Caco-2 (cell line): Measurements from ENCODE around the gene DUOX2. TPM values are rescaled to one million over a fixed set of nuclear protein-coding genes. Genes with fewer than 3 reads are reported as not detected.
"Not testable (repeated sequence)": the region's sequence is repeated elsewhere in the genome, so short reads cannot be mapped to it uniquely, and the experiment has no call there.

ENCODE experiments used
- BruUV-seq: library from RNA; stranded (reverse); fragments of 400-500 nt; replicated peaks from 2 replicates; lab custom pipeline; 2021; lab: Mats Ljungman, UMichigan
- CTCF ChIA-PET: fragments of 300-600 bp; sonication (Branson Sonifier 250); formaldehyde crosslinking; loops from one replicate; lab custom pipeline; 2022; ENCODE audit warnings: antibody characterized with exemption; lab: Charles Lee
- POLR2A ChIA-PET: fragments of 300-600 bp; sonication (Branson Sonifier 250); formaldehyde crosslinking; loops from one replicate; lab custom pipeline; 2022; ENCODE audit warnings: antibody characterized with exemption; lab: Charles Lee
- DNase-seq, 2 experiments: peaks; one replicate each; pipeline versions ENCODE4 v3.0.0 to v3.0.0-alpha.2; 2020 to 2022
- H3K27me3 ChIP-seq: replicated peaks from 2 replicates; pipeline ENCODE4 v1.6.0; 2011; ENCODE audit warnings: low read length; ENCODE audit not compliant: control insufficient read depth, insufficient read depth
- H3K36me3 ChIP-seq: 2 replicates; pipeline ENCODE4 v1.5.1; 2011; ENCODE audit warnings: low read length; ENCODE audit not compliant: control insufficient read depth, insufficient read depth
- H3K4me1 ChIP-seq: fragments of 250-450 bp; sonication (Bioruptor Pico); 2 replicates; pipeline ENCODE4 v1.5.1; 2020; ENCODE audit warnings: mild to moderate bottlenecking
- H3K4me3 ChIP-seq: 2 replicates; pipeline ENCODE4 v1.5.1; 2011; ENCODE audit warnings: low read depth, mild to moderate bottlenecking, control low read depth, low read length
- H3K9me3 ChIP-seq: fragments of 250-450 bp; sonication (Bioruptor Pico); 2 replicates; pipeline ENCODE4 v1.5.1; 2020; ENCODE audit warnings: mild to moderate bottlenecking, moderate library complexity
- H3K27ac Mint-ChIP-seq: one replicate; pipeline ENCODE4 v1.8.0; 2022; ENCODE audit warnings: mixed read lengths; ENCODE audit not compliant: unreplicated experiment
- H3K27me3 Mint-ChIP-seq: one replicate; pipeline ENCODE4 v1.8.0; 2022; ENCODE audit warnings: mixed read lengths; ENCODE audit not compliant: insufficient read depth, unreplicated experiment
- H3K36me3 Mint-ChIP-seq: one replicate; pipeline ENCODE4 v1.8.0; 2022; ENCODE audit warnings: mild to moderate bottlenecking, mixed read lengths; ENCODE audit not compliant: insufficient read depth, unreplicated experiment
- H3K4me1 Mint-ChIP-seq: one replicate; pipeline ENCODE4 v1.8.0; 2022; ENCODE audit warnings: low read depth, mixed read lengths; ENCODE audit not compliant: unreplicated experiment
- H3K4me3 Mint-ChIP-seq: one replicate; pipeline ENCODE4 v1.8.0; 2022; ENCODE audit warnings: mild to moderate bottlenecking, moderate library complexity, mixed read lengths; ENCODE audit not compliant: unreplicated experiment
- H3K9me3 Mint-ChIP-seq: one replicate; pipeline ENCODE4 v1.8.0; 2022; ENCODE audit warnings: mixed read lengths; ENCODE audit not compliant: unreplicated experiment
- CTCF ChIP-seq, 2 experiments: fragments of 200-600 bp in 1 of 2; IDR thresholded peaks; 1 replicate in 1 of 2; 2 replicates in 1 of 2; pipeline versions ENCODE4 v1.5.1 to v1.8.0; 2011 to 2022; ENCODE audit warnings: antibody characterized with exemption in 1 of 2, control low read depth in 1 of 2, inconsistent platforms in 1 of 2, low read depth in 1 of 2, low read length in 1 of 2, mild to moderate bottlenecking in 1 of 2, moderate library complexity in 1 of 2; ENCODE audit not compliant: insufficient read depth in 1 of 2, severe bottlenecking in 1 of 2, unreplicated experiment in 1 of 2
- intact Hi-C: fragments of 100-400 bp; cut with micrococcal nuclease; formaldehyde crosslinking; loops from one replicate; pipeline ENCODE4 v1.10.0; 2022; ENCODE audit not compliant: unreplicated experiment
- total RNA-seq: library from RNA; stranded (reverse); gene quantifications from 2 replicates; pipeline ENCODE4 v1.2.3, GENCODE V29; 2022

DUOX2 gene
- total RNA-seq, 1 experiment from 2014 or later = 6.9 TPM

- CTCF ChIA-PET = interaction anchor here (0.6 to 1.5 kb wide), 4 partner anchors 19 to 115 kb away, joined by 3 to 7 read pairs (median 3); no protein-coding TSS in a partner anchor
- Mint-ChIP-seq H3K36me3 (no peaks in the 10 kb centered on the region), H3K9me3 (no peaks in the 10 kb centered on the region), H3K27me3 (no peaks in the 10 kb centered on the region), H3K27ac (peak overlapping the region; percentile 74), H3K4me1 (peaks cover 13% of the 10 kb centered on the region), H3K4me3 (no peak overlapping the region)
- H3K4me3 ChIP-seq = no peak overlapping the region
- H3K36me3 ChIP-seq = no peaks in the 10 kb centered on the region
- POLR2A ChIA-PET = interaction anchor here (0.6 kb wide), 1 partner anchor 60 kb away, joined by 9 read pairs; the partner anchor contains the start of gene SORD
- no peak for DNase-seq
- peaks cover 18% of the 10 kb centered on the region for H3K4me1 ChIP-seq
- no TSS peak for BruUV-seq
- H3K27me3 ChIP-seq = no peaks in the 10 kb centered on the region
- no peaks in the 10 kb centered on the region for H3K9me3 ChIP-seq
- TF ChIP-seq CTCF (IDR thresholded peaks at IDR 0.05; ENCODE audit: insufficient read depth in 1 of 2, low read depth in 1 of 2, low read length in 1 of 2, severe bottlenecking in 1 of 2, unreplicated experiment in 1 of 2) = no peak
- intact Hi-C loops = no loop called here
These were observed 30.7 kb downstream of the DUOX2 start for GRCh38 chr15:45083223-45083622.

GRCh38 chr15:45082412-45082811, 31.6 kb downstream of the DUOX2 start:
- H3K9me3 Mint-ChIP-seq, BruUV-seq: not testable (repeated sequence)

DNA sequence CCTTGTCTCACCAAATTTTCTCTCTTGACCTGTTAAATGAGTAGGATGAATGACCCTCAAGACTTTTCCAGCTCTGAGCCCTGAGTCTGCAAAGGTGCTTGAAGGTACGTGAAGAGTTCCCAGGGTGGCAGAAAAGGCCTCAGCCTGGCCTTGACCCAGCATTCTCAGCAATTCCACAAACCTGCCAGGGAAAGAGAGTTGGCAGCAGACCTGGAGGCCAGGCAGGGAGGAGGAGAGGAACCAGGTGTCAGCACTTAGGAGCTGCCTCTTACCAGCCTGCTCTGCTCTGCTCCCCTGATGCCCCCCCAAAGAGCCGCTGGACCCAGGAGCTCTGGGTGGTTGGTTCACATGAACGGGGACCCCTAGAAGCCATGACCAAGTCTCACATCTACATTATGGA, 33.4 kb downstream of the DUOX2 start:
- CTCF ChIA-PET = interaction anchor here (1.2 kb wide), 1 partner anchor 37 kb away, joined by 3 read pairs; no protein-coding TSS in a partner anchor
- H3K27me3 Mint-ChIP-seq, H3K4me3 Mint-ChIP-seq, POLR2A ChIA-PET, intact Hi-C loops, H3K9me3 ChIP-seq, H3K27me3 ChIP-seq, H3K9me3 Mint-ChIP-seq, BruUV-seq, H3K27ac Mint-ChIP-seq, H3K4me3 ChIP-seq, DNase-seq, H3K36me3 Mint-ChIP-seq, H3K36me3 ChIP-seq: not testable (repeated sequence)
- H3K4me1 ChIP-seq = peaks cover 13% of the 10 kb centered on the region
- peaks cover 16% of the 10 kb centered on the region for H3K4me1 Mint-ChIP-seq

More at GRCh38 chr15:45082412-45082811, 31.6 kb downstream of the DUOX2 start:
- Mint-ChIP-seq H3K4me1 (peaks cover 16% of the 10 kb centered on the region), H3K27ac (peak overlapping the region; percentile 74)
- peaks cover 13% of the 10 kb centered on the region for H3K4me1 ChIP-seq
- H3K27me3 ChIP-seq, H3K4me3 ChIP-seq, H3K36me3 Mint-ChIP-seq, H3K4me3 Mint-ChIP-seq, H3K9me3 ChIP-seq, DNase-seq, H3K36me3 ChIP-seq, H3K27me3 Mint-ChIP-seq, intact Hi-C loops, POLR2A ChIA-PET: not testable (repeated sequence)
- CTCF ChIA-PET = interaction anchor here (0.6 to 1.5 kb wide), 2 partner anchors 18 to 35 kb away, joined by 3 to 7 read pairs; no protein-coding TSS in a partner anchor

GRCh38 chr15:45079628-45080246, 34.2 kb downstream of the DUOX2 start:
- H3K27me3 ChIP-seq, H3K4me3 Mint-ChIP-seq, H3K27ac Mint-ChIP-seq, BruUV-seq, H3K9me3 ChIP-seq, H3K27me3 Mint-ChIP-seq, POLR2A ChIA-PET, H3K36me3 Mint-ChIP-seq, H3K4me3 ChIP-seq, H3K36me3 ChIP-seq, intact Hi-C loops, H3K9me3 Mint-ChIP-seq, DNase-seq: not testable (repeated sequence)
- peaks cover 16% of the 10 kb centered on the region for H3K4me1 Mint-ChIP-seq
- H3K4me1 ChIP-seq = peaks cover 13% of the 10 kb centered on the region
- CTCF ChIA-PET = interaction anchor here (0.6 kb wide), 1 partner anchor 38 kb away, joined by 3 read pairs; no protein-coding TSS in a partner anchor

GRCh38 chr15:45079201-45079600, 34.8 kb downstream of the DUOX2 start:
- H3K36me3 ChIP-seq, intact Hi-C loops, H3K27ac Mint-ChIP-seq, DNase-seq, BruUV-seq, H3K4me3 Mint-ChIP-seq, H3K4me3 ChIP-seq, H3K36me3 Mint-ChIP-seq, H3K9me3 Mint-ChIP-seq, H3K27me3 Mint-ChIP-seq, POLR2A ChIA-PET, H3K27me3 ChIP-seq, CTCF ChIA-PET, H3K9me3 ChIP-seq: not testable (repeated sequence)
- H3K4me1 ChIP-seq = peaks cover 12% of the 10 kb centered on the region
- peaks cover 16% of the 10 kb centered on the region for H3K4me1 Mint-ChIP-seq

- H3K36me3 Mint-ChIP-seq, H3K4me3 Mint-ChIP-seq, H3K36me3 ChIP-seq, H3K9me3 ChIP-seq, H3K4me1 ChIP-seq, H3K27ac Mint-ChIP-seq, H3K27me3 Mint-ChIP-seq, BruUV-seq, POLR2A ChIA-PET, H3K27me3 ChIP-seq, DNase-seq, H3K4me3 ChIP-seq, CTCF ChIA-PET, H3K9me3 Mint-ChIP-seq, intact Hi-C loops, H3K4me1 Mint-ChIP-seq: not testable (repeated sequence)
These were observed 36.6 kb downstream of the DUOX2 start for GRCh38 chr15:45077391-45077790.
